PC-9 (cell line): ENCODE data around the gene SYCE3.

Experiments used
- CTCF ChIP-seq: fragments of 200-600 bp; sonication (generic); conservative IDR thresholded peaks from 2 replicates; pipeline ENCODE4 v1.6.1; 2017; ENCODE audit warnings: mixed run types, antibody characterized with exemption, mild to moderate bottlenecking, moderate library complexity
- EZH2 ChIP-seq: fragments of 200-600 bp; sonication (generic); IDR thresholded peaks from 2 replicates; pipeline ENCODE4 v1.8.0; 2017; ENCODE audit warnings: antibody characterized with exemption, low read depth

GRCh38 chr22:50571264-50572175 lies 8.8 kb upstream of the SYCE3 start:
- TF ChIP-seq CTCF (no peak), EZH2 (no peak)
